ENCODE data around the gene GNA14. TPM values are rescaled to one million over a fixed set of nuclear protein-coding genes. Genes with fewer than 3 reads are reported as not detected.
A peak's percentile ranks its signal among the peaks of the same experiment; 100 is the strongest.

The GNA14 gene
- total and polyA plus RNA-seq, 12 donors = 0.75 to 4.8 (median 1.7) TPM

DNA sequence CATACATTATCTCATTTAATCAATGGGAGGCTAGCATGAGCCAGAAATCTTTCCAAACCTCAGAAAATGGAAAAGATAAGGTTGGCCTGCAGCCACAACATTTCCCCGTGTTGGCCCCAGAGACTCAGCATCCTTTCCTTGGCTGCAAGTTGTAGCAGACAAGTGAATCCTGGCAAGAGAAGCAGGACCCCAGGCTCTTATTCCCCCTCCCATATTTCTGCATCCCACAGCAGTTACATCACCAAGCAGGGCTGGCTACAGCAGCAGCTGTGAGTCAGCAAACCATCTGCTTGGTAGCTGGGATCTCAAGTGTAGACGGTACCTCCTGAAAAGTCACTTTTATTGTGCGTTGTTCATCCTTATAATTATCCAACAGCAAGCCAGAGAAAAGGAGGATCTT is 212.4 kb downstream of the GNA14 start:
- DNase-seq (no peak), ATAC-seq (peak in 5 of 8 donors; percentile 33 to 45 (median 39))
- intact Hi-C loops (cut with DNase I) = loop anchor here in 5 of 10 donors (10.0 kb wide), 2 partner anchors 309 to 599 kb away; partner anchors contain the start of gene GNAQ (in 2 of the 5)
- Histone ChIP-seq H3K27ac (no peak overlapping the region), H3K9me3 (no peaks in the 10 kb centered on the region), H3K4me1 (peaks cover 0 to 14% (median 0%) of the 10 kb centered on the region in 9 donors), H3K4me3 (no peak overlapping the region), H3K27me3 (peaks cover 0 to 4% (median 0%) of the 10 kb centered on the region in 7 donors), H3K36me3 (no peaks in the 10 kb centered on the region)
- WGBS, 2 donors = 63 to 68% methylated on average over 3 of the region's 3 CpGs
- TF ChIP-seq, protein P1, sequence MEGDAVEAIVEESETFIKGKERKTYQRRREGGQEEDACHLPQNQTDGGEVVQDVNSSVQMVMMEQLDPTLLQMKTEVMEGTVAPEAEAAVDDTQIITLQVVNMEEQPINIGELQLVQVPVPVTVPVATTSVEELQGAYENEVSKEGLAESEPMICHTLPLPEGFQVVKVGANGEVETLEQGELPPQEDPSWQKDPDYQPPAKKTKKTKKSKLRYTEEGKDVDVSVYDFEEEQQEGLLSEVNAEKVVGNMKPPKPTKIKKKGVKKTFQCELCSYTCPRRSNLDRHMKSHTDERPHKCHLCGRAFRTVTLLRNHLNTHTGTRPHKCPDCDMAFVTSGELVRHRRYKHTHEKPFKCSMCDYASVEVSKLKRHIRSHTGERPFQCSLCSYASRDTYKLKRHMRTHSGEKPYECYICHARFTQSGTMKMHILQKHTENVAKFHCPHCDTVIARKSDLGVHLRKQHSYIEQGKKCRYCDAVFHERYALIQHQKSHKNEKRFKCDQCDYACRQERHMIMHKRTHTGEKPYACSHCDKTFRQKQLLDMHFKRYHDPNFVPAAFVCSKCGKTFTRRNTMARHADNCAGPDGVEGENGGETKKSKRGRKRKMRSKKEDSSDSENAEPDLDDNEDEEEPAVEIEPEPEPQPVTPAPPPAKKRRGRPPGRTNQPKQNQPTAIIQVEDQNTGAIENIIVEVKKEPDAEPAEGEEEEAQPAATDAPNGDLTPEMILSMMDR (IDR thresholded peaks at IDR 0.05) = no peak

DNA sequence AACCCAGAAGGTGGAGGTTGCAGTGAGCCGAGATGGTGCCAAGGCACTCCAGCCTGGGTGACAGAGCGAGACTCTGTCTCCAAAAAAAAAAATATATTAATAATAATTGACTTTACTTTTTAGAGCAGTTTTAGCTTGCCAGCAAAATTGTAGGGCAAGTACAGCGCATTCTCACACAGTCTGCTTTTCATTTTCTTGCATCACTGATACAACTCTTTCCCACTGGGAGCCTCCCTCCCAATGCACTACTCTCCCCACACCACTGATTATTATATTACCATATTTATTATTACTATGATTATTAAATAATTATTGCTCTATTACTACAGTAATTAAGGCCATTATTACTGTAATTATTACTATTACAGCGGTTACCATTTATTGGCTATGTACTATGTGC is 212.8 kb downstream of the GNA14 start:
- Histone ChIP-seq H3K4me3 (no peak overlapping the region), H3K27me3 (peaks cover 0 to 4% (median 0%) of the 10 kb centered on the region in 7 donors), H3K4me1 (peaks cover 0 to 13% (median 0%) of the 10 kb centered on the region in 9 donors), H3K36me3 (no peaks in the 10 kb centered on the region), H3K27ac (no peak overlapping the region), H3K9me3 (no peaks in the 10 kb centered on the region)
- WGBS, 2 donors = 82 to 84% methylated on average over 4 of the region's 4 CpGs
- ATAC-seq (peak in 3 of 8 donors; percentile 38 to 71 (median 60)), DNase-seq (no peak)
- TF ChIP-seq, protein P1 (IDR thresholded peaks at IDR 0.05) = no peak
- intact Hi-C loops (cut with DNase I) = loop anchor here in 5 of 10 donors (10.0 kb wide), 2 partner anchors 310 to 600 kb away; partner anchors contain the start of gene GNAQ (in 2 of the 5)

DNA sequence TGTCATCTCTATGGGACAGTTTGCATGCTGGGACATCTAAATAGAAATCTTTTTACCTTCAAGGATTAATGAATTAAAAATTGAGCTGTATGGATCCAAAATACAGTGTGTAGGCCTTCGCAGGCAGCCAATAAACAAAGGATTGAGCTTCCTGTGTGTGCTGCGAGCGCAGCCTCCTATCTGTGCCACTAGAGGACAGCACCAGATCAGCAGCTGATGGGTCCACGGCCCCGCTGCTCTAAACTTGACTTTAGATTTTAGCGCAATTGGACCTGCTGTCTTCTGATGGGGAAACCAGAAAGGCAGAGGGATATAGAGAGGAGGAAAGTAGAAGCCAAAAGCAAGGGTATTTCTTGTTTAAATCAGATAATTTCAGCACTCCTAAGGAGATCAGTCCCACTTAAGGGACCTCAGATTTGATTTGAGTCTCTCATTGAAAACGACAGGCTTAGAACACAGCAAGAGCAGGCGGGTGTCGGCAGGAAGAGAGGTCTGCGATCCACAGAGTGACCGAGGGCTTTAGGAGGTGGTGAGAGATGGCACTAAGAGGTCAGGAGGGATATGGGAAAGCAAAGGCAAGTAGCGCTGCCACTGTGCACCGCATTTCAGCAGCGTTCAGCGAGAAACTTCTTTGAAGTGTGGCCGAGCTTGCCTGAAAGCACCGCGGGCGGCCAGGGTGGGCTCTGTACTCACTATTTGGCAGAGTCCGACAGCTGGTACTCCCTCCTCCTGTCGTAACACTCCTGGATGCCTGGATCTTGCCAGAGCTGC is 214.3 kb downstream of the GNA14 start:
- Histone ChIP-seq H3K27ac (no peak overlapping the region), H3K4me1 (peaks cover 0 to 7% (median 0%) of the 10 kb centered on the region in 9 donors), H3K36me3 (no peaks in the 10 kb centered on the region), H3K27me3 (peaks cover 0 to 4% (median 0%) of the 10 kb centered on the region in 7 donors), H3K4me3 (no peak overlapping the region), H3K9me3 (no peaks in the 10 kb centered on the region)
- TF ChIP-seq, protein P1 (IDR thresholded peaks at IDR 0.05) = peak; percentile 88 to 96 (median 93)
- intact Hi-C loops (cut with DNase I) = loop anchor here in 5 of 10 donors (5.0 to 10.0 kb wide), 4 partner anchors 311 to 688 kb away; partner anchors contain the start of gene GNAQ (in 2 of the 5)
- peak; percentile 46 to 53 for DNase-seq
- peak; percentile 65 to 89 (median 83) for ATAC-seq
- WGBS, 2 donors = 49 to 62% methylated on average over 21 of the region's 21 CpGs

DNA sequence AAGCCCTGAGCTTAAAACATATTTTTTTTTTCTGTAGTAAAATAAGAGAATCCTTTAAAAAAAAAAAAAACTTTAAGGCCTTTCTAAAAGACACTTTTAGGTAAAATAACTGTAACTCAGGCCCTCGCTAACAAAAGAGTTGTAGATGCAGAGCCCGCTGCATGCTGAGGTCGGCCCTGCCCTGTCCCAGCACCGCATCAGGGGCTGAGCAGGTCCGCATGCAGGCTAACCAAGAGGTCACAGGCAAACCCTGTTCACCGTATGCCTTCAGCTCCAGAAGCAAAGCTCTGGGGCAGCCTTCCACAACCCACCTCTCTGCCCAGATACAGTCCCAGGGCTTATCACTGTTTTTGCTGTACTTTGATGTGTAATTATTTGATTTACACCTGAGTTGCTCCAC is 216.1 kb downstream of the GNA14 start:
- H3K27ac ChIP-seq = no peak overlapping the region
- peaks cover 0 to 4% (median 0%) of the 10 kb centered on the region in 7 donors for H3K27me3 ChIP-seq
- intact Hi-C loops (cut with DNase I) = loop anchor here in 5 of 10 donors (5.0 to 10.0 kb wide), 4 partner anchors 313 to 690 kb away; partner anchors contain the start of gene GNAQ (in 2 of the 5)
- 94% methylated on average over 6 of the region's 6 CpGs for WGBS, 2 donors
- ATAC-seq = no peak
- no peak overlapping the region for H3K4me3 ChIP-seq
- H3K36me3 ChIP-seq = no peaks in the 10 kb centered on the region
- TF ChIP-seq, protein P1 (IDR thresholded peaks at IDR 0.05) = no peak
- DNase-seq = no peak
- H3K9me3 ChIP-seq = no peaks in the 10 kb centered on the region
- peaks cover 0 to 13% (median 4%) of the 10 kb centered on the region in 9 donors for H3K4me1 ChIP-seq
